GM12891 (cell line): ENCODE measurements around the gene FAM181A.

ENCODE experiments used
- DNase-seq: peaks from one replicate; pipeline ENCODE4 v3.0.0; 2011; ENCODE audit warnings: low spot score; ENCODE audit not compliant: insufficient read length
- FAIRE-seq: peaks from 2 replicates; lab custom pipeline; 2011; peaks lifted over from hg19 to GRCh38; lab: Jason Lieb, UNC
- PAX5 ChIP-seq: IDR thresholded peaks from 2 replicates; pipeline ENCODE4 v1.6.1; 2011; ENCODE audit warnings: low read length, moderate library complexity, mild to moderate bottlenecking; ENCODE audit not compliant: insufficient read depth, severe bottlenecking
- POLR2A ChIP-seq: IDR thresholded peaks from 2 replicates; pipeline ENCODE4 v1.6.1; 2011; ENCODE audit warnings: low read depth, low read length, control low read depth
- POLR2AphosphoS5 ChIP-seq: IDR thresholded peaks from 2 replicates; pipeline ENCODE4 v1.6.1; 2011; ENCODE audit warnings: low read depth, low read length, control low read depth
- POU2F2 ChIP-seq: IDR thresholded peaks from 2 replicates; pipeline ENCODE4 v1.6.1; 2011; ENCODE audit warnings: low read depth, mild to moderate bottlenecking, control low read depth, low read length, moderate library complexity
- SPI1 ChIP-seq: IDR thresholded peaks from 2 replicates; pipeline ENCODE4 v1.6.1; 2011; ENCODE audit warnings: low read depth, low read length, control low read depth
- TAF1 ChIP-seq: IDR thresholded peaks from 2 replicates; pipeline ENCODE4 v1.6.1; 2011; ENCODE audit warnings: low read depth, low read length, control low read depth

Gene FAM181A

DNA sequence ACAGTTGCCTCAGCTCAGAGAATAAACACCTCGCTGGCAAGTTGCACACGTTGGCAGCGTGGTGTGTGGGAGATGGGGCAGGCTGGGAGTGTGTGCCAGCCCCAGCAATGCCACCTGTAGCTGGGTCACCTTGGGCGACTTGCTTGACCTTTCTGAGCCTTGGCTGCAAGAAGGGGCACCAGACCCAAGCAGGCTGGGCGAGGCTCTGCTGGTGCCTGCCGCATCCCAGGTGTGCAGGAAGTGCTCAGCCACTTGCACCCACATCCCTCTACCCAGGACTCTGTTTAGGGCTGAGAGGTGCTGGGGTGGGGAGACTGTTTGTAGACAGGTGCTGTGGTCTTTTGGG lies 629 bp downstream of the FAM181A start:
- DNase-seq (no peak), FAIRE-seq (no peak)
- no peak for TF ChIP-seq POLR2A
- TF ChIP-seq SPI1, result no peak
- no peak for TF ChIP-seq POU2F2
- no peak for TF ChIP-seq POLR2AphosphoS5
- TF ChIP-seq PAX5, result no peak
- no peak for TF ChIP-seq TAF1

DNA sequence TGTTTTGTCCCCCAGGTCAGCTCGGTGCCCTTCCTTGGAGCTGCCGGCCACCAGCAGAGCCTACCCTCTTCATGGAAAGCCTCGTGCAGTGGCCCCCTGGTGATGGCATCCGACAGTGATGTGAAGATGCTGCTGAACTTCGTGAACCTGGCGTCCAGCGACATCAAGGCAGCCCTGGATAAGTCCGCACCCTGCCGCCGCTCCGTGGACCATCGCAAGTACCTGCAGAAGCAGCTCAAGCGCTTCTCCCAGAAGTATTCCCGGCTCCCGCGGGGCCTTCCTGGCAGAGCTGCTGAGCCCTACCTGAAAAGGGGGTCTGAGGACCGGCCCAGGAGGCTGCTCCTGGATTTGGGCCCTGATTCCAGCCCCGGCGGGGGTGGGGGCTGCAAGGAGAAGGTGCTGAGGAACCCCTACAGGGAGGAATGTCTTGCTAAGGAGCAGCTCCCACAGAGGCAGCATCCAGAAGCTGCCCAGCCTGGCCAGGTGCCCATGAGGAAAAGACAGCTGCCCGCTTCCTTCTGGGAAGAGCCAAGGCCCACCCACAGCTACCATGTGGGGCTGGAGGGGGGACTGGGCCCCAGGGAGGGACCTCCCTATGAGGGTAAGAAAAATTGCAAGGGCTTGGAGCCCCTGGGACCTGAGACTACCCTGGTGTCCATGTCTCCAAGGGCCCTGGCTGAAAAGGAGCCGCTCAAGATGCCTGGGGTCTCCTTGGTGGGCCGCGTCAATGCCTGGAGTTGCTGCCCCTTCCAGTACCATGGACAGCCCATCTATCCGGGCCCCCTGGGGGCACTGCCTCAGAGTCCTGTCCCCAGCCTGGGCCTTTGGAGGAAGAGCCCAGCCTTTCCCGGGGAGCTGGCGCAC lies 1.3 kb downstream of the FAM181A start:
- FAIRE-seq, result no peak
- no peak for TF ChIP-seq PAX5
- no peak for TF ChIP-seq TAF1
- no peak for TF ChIP-seq POLR2AphosphoS5
- TF ChIP-seq POLR2A, result no peak
- TF ChIP-seq SPI1, result no peak
- no peak for TF ChIP-seq POU2F2

DNA sequence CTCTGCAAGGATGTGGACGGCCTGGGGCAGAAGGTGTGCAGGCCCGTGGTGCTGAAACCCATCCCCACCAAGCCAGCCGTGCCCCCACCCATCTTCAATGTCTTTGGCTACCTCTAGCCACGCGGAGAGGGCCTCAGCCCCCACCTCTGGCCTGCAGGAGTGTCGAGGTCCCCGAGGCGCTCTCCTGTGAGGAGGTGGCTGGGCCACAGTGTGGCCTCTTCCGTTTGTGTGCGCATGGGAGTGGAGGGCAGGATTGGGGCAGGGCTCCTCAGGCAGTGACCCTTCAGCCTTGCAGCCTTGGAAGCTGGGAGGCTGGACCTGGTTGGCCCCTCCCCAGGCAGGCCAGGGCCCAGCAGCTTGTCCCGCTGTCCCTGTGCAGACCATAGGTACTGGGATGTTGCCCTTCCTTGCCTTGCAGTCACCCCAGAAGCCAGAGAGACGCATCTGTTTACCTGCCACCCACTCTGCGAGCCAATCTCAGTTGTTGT lies 1.9 kb downstream of the FAM181A start:
- DNase-seq (no peak), FAIRE-seq (no peak)
- TF ChIP-seq TAF1 (no peak), POU2F2 (no peak), POLR2A (no peak), SPI1 (no peak), PAX5 (no peak), POLR2AphosphoS5 (no peak)

More for the DNA sequence above, 1.3 kb downstream of the FAM181A start:
- no peak for DNase-seq

DNA sequence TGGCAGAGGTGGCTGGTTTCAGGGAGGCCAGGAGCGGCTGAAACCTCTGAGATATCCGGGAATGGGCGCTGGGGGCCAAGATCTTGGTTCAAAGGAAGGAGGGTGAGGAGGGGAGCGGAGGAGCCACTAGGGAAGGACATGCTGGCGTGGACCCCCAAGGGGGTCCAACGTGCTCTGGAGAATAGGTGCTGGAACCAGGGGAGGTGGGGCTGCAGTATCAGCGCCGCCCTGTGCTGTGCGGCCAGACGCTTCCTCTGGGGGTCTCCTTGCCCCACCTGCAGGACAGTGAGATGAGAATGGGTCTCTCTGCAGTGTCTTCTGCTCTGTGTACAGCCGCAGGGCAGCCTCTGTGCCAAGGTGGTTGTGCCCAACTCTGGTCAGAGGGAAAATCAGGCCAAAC lies 2.5 kb downstream of the FAM181A start:
- no peak for TF ChIP-seq POLR2A
- no peak for TF ChIP-seq TAF1
- FAIRE-seq (no peak), DNase-seq (no peak)

DNA sequence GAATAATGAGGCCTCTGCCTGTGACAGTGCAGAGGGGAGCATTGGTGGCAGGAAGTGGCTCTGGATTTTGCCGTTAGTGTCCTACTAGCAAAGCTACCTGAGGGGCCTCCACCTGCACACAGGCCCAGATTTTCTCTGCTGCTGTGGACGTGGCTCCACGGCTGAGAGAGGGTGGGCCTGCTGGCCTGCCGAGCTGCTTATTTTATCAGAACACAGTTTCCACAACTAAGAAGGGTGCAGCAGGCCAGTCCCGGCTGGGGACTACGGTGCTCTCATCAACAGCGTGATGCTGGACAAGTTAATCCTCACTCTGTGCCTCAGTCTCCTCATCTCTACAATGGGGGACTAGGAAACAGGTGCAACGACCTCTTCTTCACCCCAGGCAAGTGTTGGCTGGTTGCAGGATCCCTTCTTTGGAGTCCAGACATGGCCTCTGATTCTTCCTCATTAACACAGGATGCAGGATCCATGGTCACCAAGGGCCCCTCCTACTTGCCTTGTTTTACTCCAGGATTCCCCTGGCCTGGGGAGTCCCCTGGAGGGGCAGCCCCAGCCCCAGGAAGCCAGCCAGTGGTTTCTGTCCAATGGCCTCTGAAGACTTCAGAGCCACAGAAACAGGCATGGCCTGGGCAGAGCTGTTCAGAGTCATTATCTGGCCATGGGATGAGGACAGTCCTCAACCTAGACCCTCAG lies 3.3 kb downstream of the FAM181A start:
- no peak for FAIRE-seq

DNA sequence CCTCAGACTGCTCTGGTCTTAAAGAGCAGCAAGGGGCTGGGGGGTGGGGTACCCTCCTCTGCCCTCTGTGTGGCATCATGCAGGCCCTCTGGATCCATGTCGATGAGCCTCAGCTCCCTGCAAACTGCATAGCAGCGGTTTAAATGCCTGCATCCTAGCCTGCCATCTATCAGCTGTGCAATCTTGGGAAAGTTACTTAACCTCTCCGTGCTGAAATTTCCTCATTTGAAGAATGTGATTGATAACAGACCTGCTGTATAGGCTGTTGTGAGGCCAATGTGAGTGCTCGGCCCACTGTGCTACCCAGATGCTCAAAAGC lies 3.8 kb downstream of the FAM181A start:
- DNase-seq (no peak), FAIRE-seq (no peak)
- TF ChIP-seq POLR2AphosphoS5, result no peak
- no peak for TF ChIP-seq POU2F2

More for the DNA sequence above, 3.3 kb downstream of the FAM181A start:
- no peak for TF ChIP-seq POLR2AphosphoS5
- TF ChIP-seq POU2F2, result no peak
- no peak for TF ChIP-seq SPI1
- no peak for TF ChIP-seq POLR2A
- TF ChIP-seq TAF1, result no peak
- no peak for TF ChIP-seq PAX5
- no peak for DNase-seq

DNA sequence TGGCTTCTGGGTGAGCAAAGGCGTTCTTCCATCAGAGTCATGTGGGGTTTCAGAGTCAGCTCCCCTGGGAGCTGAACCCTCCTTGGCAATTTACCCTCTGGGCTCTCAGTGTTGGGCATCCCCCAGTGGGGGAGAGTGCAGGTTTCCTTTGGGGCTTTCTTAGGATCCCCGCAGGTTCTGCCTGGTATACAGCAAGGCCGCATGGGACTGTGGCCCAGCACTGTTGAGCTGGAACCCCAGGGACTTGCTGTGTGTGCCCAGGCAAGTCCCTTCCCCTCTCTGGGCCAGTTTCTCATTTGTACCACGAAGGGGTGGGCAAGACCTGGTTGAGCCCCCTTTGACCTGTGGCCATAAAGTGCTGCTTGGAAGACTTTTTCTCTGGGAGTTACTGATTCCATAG lies 5.5 kb downstream of the FAM181A start:
- DNase-seq (no peak), FAIRE-seq (no peak)
- TF ChIP-seq TAF1 (no peak), POLR2A (no peak), POU2F2 (no peak), PAX5 (no peak), POLR2AphosphoS5 (no peak), SPI1 (no peak)

DNA sequence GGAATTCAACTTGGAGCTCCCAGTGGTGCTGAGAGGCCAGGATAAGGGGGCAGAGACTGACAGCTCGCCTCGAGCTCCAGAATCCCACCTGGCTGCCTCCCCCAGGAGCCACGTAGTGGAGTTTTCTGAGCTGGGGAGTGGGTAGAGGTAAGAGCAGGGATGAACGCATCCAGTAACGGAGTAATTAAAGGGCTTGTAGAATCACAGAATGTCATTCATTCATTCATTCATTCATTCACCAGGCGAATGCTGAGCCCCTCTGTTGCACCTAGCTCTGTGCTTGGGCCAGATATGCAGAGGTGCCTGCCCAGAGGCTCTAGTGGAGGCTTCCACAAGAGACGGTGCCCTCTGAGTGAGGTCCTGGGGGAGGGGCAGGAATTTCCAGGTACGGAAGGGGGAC lies 8.1 kb downstream of the FAM181A start:
- TF ChIP-seq POLR2A (no peak), POU2F2 (no peak), POLR2AphosphoS5 (no peak)
- FAIRE-seq, result no peak

DNA sequence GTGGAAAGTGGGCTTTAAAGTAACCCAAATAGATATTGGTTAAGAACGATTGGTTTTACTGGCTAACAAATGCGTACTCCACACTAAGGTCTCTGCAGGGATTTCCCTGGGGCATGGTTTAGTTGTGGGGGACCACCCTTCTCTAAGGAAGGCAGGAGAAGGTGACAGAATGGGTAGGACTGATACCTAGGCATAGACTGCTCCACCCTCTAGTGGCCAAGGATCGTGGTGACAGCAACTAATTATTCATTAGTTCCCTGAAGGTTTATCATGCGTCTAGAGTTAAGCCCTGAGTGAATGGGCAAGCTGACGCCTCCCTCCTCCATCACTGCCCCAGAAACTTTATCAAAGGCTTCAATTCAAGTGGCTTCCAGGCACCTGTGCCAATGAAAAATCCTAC lies 9.1 kb downstream of the FAM181A start:
- TF ChIP-seq TAF1, result no peak
- TF ChIP-seq POLR2AphosphoS5, result no peak
- TF ChIP-seq PAX5, result no peak
- TF ChIP-seq POLR2A, result no peak
- 0 out of 2 replicates have a peak, but pooled peaks have one; percentile 19 for TF ChIP-seq POU2F2
- no peak for TF ChIP-seq SPI1
- no peak for DNase-seq
- peak; percentile 93 for FAIRE-seq

More for the DNA sequence above, 8.1 kb downstream of the FAM181A start:
- no peak for DNase-seq

DNA sequence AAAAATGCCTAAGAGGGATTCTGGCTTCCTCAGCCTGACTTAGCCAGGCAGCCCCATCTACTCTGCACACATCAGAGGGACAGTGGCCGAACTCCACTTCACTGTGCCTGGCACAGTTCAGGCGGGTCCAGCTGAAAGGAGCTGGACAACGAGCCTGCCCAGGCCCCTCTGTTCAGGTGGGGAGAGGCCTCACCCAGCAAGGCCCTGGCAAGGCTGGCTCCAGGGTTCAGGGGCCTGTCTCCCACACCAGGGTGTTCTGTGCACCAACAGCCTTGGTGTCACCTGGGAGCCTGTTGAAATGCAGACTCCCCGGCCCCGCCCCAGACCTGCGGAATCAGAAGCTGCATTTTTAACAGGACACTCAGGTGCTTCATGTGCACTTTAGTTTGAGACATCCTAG lies 9.8 kb downstream of the FAM181A start:
- FAIRE-seq (no peak), DNase-seq (no peak)
- no peak for TF ChIP-seq TAF1

DNA sequence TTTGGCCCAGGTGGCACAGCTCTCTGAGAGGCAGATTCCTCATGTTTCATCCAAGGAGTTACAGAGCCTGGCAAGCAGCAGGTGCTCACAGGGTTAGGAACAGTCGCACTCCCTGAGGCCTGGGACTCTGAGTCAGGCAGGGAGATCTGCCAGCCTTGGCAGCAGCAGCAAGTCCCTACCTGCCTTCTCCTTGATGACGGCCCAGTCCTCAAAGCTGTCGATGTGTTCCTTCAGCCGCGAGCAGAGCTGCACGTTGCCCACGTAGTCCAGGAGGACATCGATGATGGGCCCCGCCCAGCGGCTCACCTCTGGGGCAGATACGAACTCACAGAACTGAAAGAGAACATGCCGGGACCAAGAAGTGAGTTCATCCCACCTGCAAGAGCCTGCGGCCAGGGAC lies 10.4 kb downstream of the FAM181A start:
- no peak for FAIRE-seq
- DNase-seq, result no peak
- no peak for TF ChIP-seq POLR2A
- no peak for TF ChIP-seq POLR2AphosphoS5
- no peak for TF ChIP-seq POU2F2
- no peak for TF ChIP-seq TAF1
- no peak for TF ChIP-seq PAX5
- TF ChIP-seq SPI1, result no peak
